IMR-90 (cell line): ENCODE data around the gene PLEKHF1. TPM values are rescaled to one million over a fixed set of nuclear protein-coding genes. Genes with fewer than 3 reads are reported as not detected.

ENCODE experiments used
- ATAC-seq: fragments of 200-7000 bp; cut with Tn5 transposase; 2 replicates; pipeline ENCODE4 v1.9.1; 2020; ENCODE audit warnings: low read depth, mild to moderate bottlenecking, moderate library complexity
- BruUV-seq: library from RNA; stranded (reverse); fragments of 400-500 nt; replicated peaks from 2 replicates; lab custom pipeline; 2021; lab: Mats Ljungman, UMichigan
- CTCF ChIA-PET: fragments of 300-600 bp; formaldehyde crosslinking; extraction: SDS; loops from one replicate; lab custom pipeline; 2021; ENCODE audit warnings: antibody characterized with exemption; lab: Yijun Ruan, JAX
- POLR2A ChIA-PET: fragments of 300-600 bp; sonication (Branson Sonifier 250); formaldehyde crosslinking; loops from one replicate; lab custom pipeline; 2022; ENCODE audit warnings: antibody characterized with exemption; ENCODE audit not compliant: unreplicated experiment; lab: Charles Lee
- DNase-seq: peaks from one replicate; pipeline ENCODE4 v3.0.0; 2013
- H2AFZ ChIP-seq: replicated peaks from 2 replicates; pipeline ENCODE3; 2013; ENCODE audit warnings: low read length, mild to moderate bottlenecking; ENCODE audit not compliant: poor library complexity
- H2AK5ac ChIP-seq: 2 replicates; pipeline ENCODE4 v1.6.1; 2013; ENCODE audit warnings: low read depth, low read length, inconsistent platforms
- H2AK9ac ChIP-seq: replicated peaks from 2 replicates; pipeline ENCODE3; 2013; ENCODE audit warnings: mild to moderate bottlenecking, low read depth, low read length, moderate library complexity; ENCODE audit not compliant: poor library complexity
- H2BK120ac ChIP-seq: 2 replicates; pipeline ENCODE4 v1.6.1; 2013; ENCODE audit warnings: low read depth, low read length, inconsistent platforms
- H2BK15ac ChIP-seq: 3 replicates; pipeline ENCODE4 v1.6.1; 2013; ENCODE audit warnings: low read depth, low read length, inconsistent platforms
- H2BK20ac ChIP-seq: 2 replicates; pipeline ENCODE4 v1.6.1; 2013; ENCODE audit warnings: low read depth, mild to moderate bottlenecking, inconsistent platforms, low read length, moderate library complexity
- H2BK5ac ChIP-seq: 2 replicates; pipeline ENCODE4 v1.6.1; 2013; ENCODE audit warnings: mild to moderate bottlenecking, low read depth, low read length, inconsistent platforms; ENCODE audit not compliant: poor library complexity, severe bottlenecking
- H3K14ac ChIP-seq: replicated peaks from 2 replicates; pipeline ENCODE4 v1.6.1; 2013; ENCODE audit warnings: low read depth, low read length, inconsistent platforms
- H3K18ac ChIP-seq: 2 replicates; pipeline ENCODE4 v1.6.1; 2013; ENCODE audit warnings: low read depth, low read length, control low read depth
- H3K23ac ChIP-seq: 2 replicates; pipeline ENCODE4 v1.6.1; 2013; ENCODE audit warnings: low read depth, low read length, inconsistent platforms
- H3K27ac ChIP-seq: 2 replicates; pipeline ENCODE4 v1.5.1; 2013; ENCODE audit warnings: mild to moderate bottlenecking, control low read depth, low read length; ENCODE audit not compliant: insufficient read depth
- H3K27me3 ChIP-seq: 2 replicates; pipeline ENCODE4 v1.6.1; 2013; ENCODE audit warnings: low read length; ENCODE audit not compliant: control insufficient read depth, insufficient read depth
- H3K36me3 ChIP-seq: 2 replicates; pipeline ENCODE4 v1.6.1; 2013; ENCODE audit warnings: low read length, mixed read lengths; ENCODE audit not compliant: control insufficient read depth, insufficient read depth
- H3K4ac ChIP-seq: 2 replicates; pipeline ENCODE4 v1.6.1; 2013; ENCODE audit warnings: low read depth, low read length, inconsistent platforms
- H3K4me1 ChIP-seq: 2 replicates; pipeline ENCODE4 v1.6.1; 2013; ENCODE audit warnings: low read length, mixed read lengths; ENCODE audit not compliant: control insufficient read depth, insufficient read depth
- H3K4me2 ChIP-seq: 2 replicates; pipeline ENCODE4 v1.6.1; 2013; ENCODE audit warnings: low read depth, mild to moderate bottlenecking, control low read depth, low read length, moderate library complexity
- H3K4me3 ChIP-seq: 2 replicates; pipeline ENCODE4 v1.5.1; 2013; ENCODE audit warnings: low read depth, mild to moderate bottlenecking, control low read depth, low read length, moderate library complexity; ENCODE audit not compliant: insufficient read depth
- H3K56ac ChIP-seq: 2 replicates; pipeline ENCODE4 v1.6.1; 2013; ENCODE audit warnings: low read length, inconsistent platforms; ENCODE audit not compliant: insufficient read depth; ENCODE audit errors: extremely low read depth
- H3K79me1 ChIP-seq, 2 experiments: 2 replicates each; pipeline ENCODE4 v1.6.1; 2013; ENCODE audit warnings: low read length in 2 of 2, inconsistent platforms in 1 of 2, low read depth in 1 of 2
- H3K9ac ChIP-seq: 2 replicates; pipeline ENCODE4 v1.6.1; 2013; ENCODE audit warnings: low read depth, low read length, control low read depth
- H3K9me1 ChIP-seq: 2 replicates; pipeline ENCODE4 v1.6.1; 2013; ENCODE audit warnings: low read length, inconsistent platforms; ENCODE audit not compliant: insufficient read depth
- H3K9me3 ChIP-seq: 2 replicates; pipeline ENCODE4 v1.6.1; 2013; ENCODE audit warnings: low read length; ENCODE audit not compliant: control insufficient read depth, insufficient read depth
- H4K20me1 ChIP-seq: 2 replicates; pipeline ENCODE4 v1.6.1; 2013; ENCODE audit warnings: low read length, inconsistent platforms; ENCODE audit not compliant: insufficient read depth
- H4K5ac ChIP-seq: 2 replicates; pipeline ENCODE4 v1.6.1; 2013; ENCODE audit warnings: mild to moderate bottlenecking, low read depth, low read length, control low read depth
- H4K8ac ChIP-seq, 2 experiments: 2 replicates each; pipeline ENCODE4 v1.6.1; 2013; ENCODE audit warnings: low read depth in 2 of 2, low read length in 2 of 2, control low read depth in 1 of 2, inconsistent platforms in 1 of 2
- H4K91ac ChIP-seq: 2 replicates; pipeline ENCODE4 v1.6.1; 2013; ENCODE audit warnings: low read depth, low read length, inconsistent platforms; ENCODE audit not compliant: insufficient read depth
- CHD1 ChIP-seq: IDR thresholded peaks from 2 replicates; pipeline ENCODE4 v1.6.1; 2012; ENCODE audit warnings: low read depth, low read length, improper control_type of control experiment
- MAFK ChIP-seq: IDR thresholded peaks from 2 replicates; pipeline ENCODE4 v1.6.1; 2012; ENCODE audit warnings: low read depth, low read length, improper control_type of control experiment
- POLR2A ChIP-seq: IDR thresholded peaks from 2 replicates; pipeline ENCODE4 v1.6.1; 2012; ENCODE audit warnings: mild to moderate bottlenecking, low read depth, low read length
- SMC3 ChIP-seq: fragments of 150-350 bp; IDR thresholded peaks from 2 replicates; pipeline ENCODE4 v1.6.1; 2016; ENCODE audit warnings: low read depth, mild to moderate bottlenecking, antibody characterized with exemption, low read length, moderate library complexity
- WGBS, 2 experiments: methylation state at CpG; one replicate each; pipeline versions ENCODE4 v1.1.5 to v1.1.7; 2013; ENCODE audit warnings: missing lambda C conversion rate in 2 of 2; ENCODE audit not compliant: insufficient read length in 1 of 2; ENCODE audit errors: extremely low coverage in 2 of 2; 5-methylcytosine and 5-hydroxymethylcytosine counted together
- dilution Hi-C: fragments of 300-500 bp; cut with HindIII; formaldehyde crosslinking; loops from one replicate; pipeline ENCODE4 v1.14.3; 2018; ENCODE audit warnings: low sequenced_read_pairs; ENCODE audit not compliant: unreplicated experiment
- in situ Hi-C: fragments of 300-500 bp; cut with MboI; formaldehyde crosslinking; loops from 3 replicates; pipeline ENCODE4 v1.14.3; 2019; ENCODE audit warnings: low sequenced_read_pairs, inconsistent platforms, mixed read lengths
- intact Hi-C: fragments of 100-400 bp; cut with micrococcal nuclease; formaldehyde crosslinking; loops from 2 replicates; pipeline ENCODE4 v1.10.0; 2022
- polyA plus RNA-seq, 3 experiments: library from polyadenylated mRNA; depleted of rRNA; stranded (reverse); fragments of >200 nt; gene quantifications; 2 replicates each; pipeline ENCODE4 v1.2.3, GENCODE V29; 2012; ENCODE audit warnings: low replicate concordance in 1 of 3
- total RNA-seq: library from RNA; depleted of rRNA; stranded (reverse); fragments of >200 nt; gene quantifications from 2 replicates; pipeline ENCODE4 v1.2.3, GENCODE V29; 2012
- TF ChIP-seq, protein P1 (sequence below): conservative IDR thresholded peaks from 2 replicates; pipeline ENCODE4 v1.5.1; 2012; ENCODE audit warnings: mild to moderate bottlenecking, low read depth, low read length, improper control_type of control experiment
- TF ChIP-seq, protein P2 (sequence below): fragments of 150-350 bp; IDR thresholded peaks from 2 replicates; pipeline ENCODE4 v1.6.1; 2016; ENCODE audit warnings: low read depth, mild to moderate bottlenecking, low read length, moderate library complexity, borderline replicate concordance
- TF ChIP-seq, protein P3 (sequence below): fragments of 150-350 bp; IDR thresholded peaks from 2 replicates; pipeline ENCODE4 v1.6.1; 2017; ENCODE audit warnings: mild to moderate bottlenecking, antibody characterized with exemption, low read length, low read depth

Gene PLEKHF1
- total and polyA plus RNA-seq, 2 of the 4 experiments (the other 2 are of a cell fraction), result 5.0 to 6.6 TPM

- no peak overlapping the region for H3K14ac ChIP-seq
- no peak overlapping the region for H2AFZ ChIP-seq
- in situ Hi-C loops, result no loop called here
- H3K36me3 ChIP-seq, result peaks cover 15% of the 10 kb centered on the region; the same call in 1 of the 2 replicates
- peaks cover 12% of the 10 kb centered on the region for H3K9me1 ChIP-seq
- H2BK120ac ChIP-seq, result no peak overlapping the region
- no CpG with 5 or more reads among the region's 5 CpGs for WGBS, 2 experiments
- no peak overlapping the region for H3K4me2 ChIP-seq
- no peak overlapping the region for H4K91ac ChIP-seq
- H3K56ac ChIP-seq, result no peak overlapping the region
- ChIA-PET CTCF (no interaction called here), POLR2A (no interaction called here)
- H3K9ac ChIP-seq, result no peak overlapping the region
- dilution Hi-C loops, result no loop called here
- peaks cover 14% of the 10 kb centered on the region for H3K4me1 ChIP-seq
- DNase-seq, result no peak
- H2BK15ac ChIP-seq, result no peak overlapping the region
- intact Hi-C loops, result no loop called here
- H3K27ac ChIP-seq, result no peak overlapping the region
- peaks cover 43% of the 10 kb centered on the region for H4K20me1 ChIP-seq
- H2BK5ac ChIP-seq, result no peak overlapping the region
- H3K4me3 ChIP-seq, result no peak overlapping the region
- H3K4ac ChIP-seq, result no peak overlapping the region
- no peaks in the 10 kb centered on the region for H3K9me3 ChIP-seq
- no peak for ATAC-seq
- H4K5ac ChIP-seq, result no peak overlapping the region
- no peak overlapping the region for H3K23ac ChIP-seq
- peaks cover 23 to 76% of the 10 kb centered on the region in 2 experiments for H3K79me1 ChIP-seq
- H2AK5ac ChIP-seq, result no peak overlapping the region
- TF ChIP-seq, protein P1, sequence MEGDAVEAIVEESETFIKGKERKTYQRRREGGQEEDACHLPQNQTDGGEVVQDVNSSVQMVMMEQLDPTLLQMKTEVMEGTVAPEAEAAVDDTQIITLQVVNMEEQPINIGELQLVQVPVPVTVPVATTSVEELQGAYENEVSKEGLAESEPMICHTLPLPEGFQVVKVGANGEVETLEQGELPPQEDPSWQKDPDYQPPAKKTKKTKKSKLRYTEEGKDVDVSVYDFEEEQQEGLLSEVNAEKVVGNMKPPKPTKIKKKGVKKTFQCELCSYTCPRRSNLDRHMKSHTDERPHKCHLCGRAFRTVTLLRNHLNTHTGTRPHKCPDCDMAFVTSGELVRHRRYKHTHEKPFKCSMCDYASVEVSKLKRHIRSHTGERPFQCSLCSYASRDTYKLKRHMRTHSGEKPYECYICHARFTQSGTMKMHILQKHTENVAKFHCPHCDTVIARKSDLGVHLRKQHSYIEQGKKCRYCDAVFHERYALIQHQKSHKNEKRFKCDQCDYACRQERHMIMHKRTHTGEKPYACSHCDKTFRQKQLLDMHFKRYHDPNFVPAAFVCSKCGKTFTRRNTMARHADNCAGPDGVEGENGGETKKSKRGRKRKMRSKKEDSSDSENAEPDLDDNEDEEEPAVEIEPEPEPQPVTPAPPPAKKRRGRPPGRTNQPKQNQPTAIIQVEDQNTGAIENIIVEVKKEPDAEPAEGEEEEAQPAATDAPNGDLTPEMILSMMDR, result no peak
- no peak for TF ChIP-seq CHD1
- TF ChIP-seq, protein P2, sequence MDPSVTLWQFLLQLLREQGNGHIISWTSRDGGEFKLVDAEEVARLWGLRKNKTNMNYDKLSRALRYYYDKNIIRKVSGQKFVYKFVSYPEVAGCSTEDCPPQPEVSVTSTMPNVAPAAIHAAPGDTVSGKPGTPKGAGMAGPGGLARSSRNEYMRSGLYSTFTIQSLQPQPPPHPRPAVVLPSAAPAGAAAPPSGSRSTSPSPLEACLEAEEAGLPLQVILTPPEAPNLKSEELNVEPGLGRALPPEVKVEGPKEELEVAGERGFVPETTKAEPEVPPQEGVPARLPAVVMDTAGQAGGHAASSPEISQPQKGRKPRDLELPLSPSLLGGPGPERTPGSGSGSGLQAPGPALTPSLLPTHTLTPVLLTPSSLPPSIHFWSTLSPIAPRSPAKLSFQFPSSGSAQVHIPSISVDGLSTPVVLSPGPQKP, result no peak
- no peak for TF ChIP-seq POLR2A
- no peak for TF ChIP-seq SMC3
- no peak for TF ChIP-seq MAFK
- TF ChIP-seq, protein P3, sequence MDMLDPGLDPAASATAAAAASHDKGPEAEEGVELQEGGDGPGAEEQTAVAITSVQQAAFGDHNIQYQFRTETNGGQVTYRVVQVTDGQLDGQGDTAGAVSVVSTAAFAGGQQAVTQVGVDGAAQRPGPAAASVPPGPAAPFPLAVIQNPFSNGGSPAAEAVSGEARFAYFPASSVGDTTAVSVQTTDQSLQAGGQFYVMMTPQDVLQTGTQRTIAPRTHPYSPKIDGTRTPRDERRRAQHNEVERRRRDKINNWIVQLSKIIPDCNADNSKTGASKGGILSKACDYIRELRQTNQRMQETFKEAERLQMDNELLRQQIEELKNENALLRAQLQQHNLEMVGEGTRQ, result no peak
- H4K8ac ChIP-seq, result no peak overlapping the region
- H3K27me3 ChIP-seq, result no peaks in the 10 kb centered on the region
- H2BK20ac ChIP-seq, result no peak overlapping the region
- no TSS peak for BruUV-seq
- H3K18ac ChIP-seq, result no peak overlapping the region
- H2AK9ac ChIP-seq, result no peak overlapping the region
Observed at GRCh38 chr19:29670255-29670654, 5.0 kb downstream of the PLEKHF1 start.
